Right lobe of liver (tissue), 6 donors: Measurements from ENCODE around the gene PGC. TPM values are rescaled to one million over a fixed set of nuclear protein-coding genes. Genes with fewer than 3 reads are reported as not detected.

Source experiments
- ATAC-seq, 4 donors: fragments of 200-7000 bp; cut with Tn5 transposase; one replicate each; pipeline ENCODE4 v1.9.1; 2020; ENCODE audit warnings: mild to moderate bottlenecking in 4 of 4, moderate library complexity in 4 of 4
- DNase-seq, 3 donors: peaks; one replicate each; pipeline ENCODE4 v3.0.0-alpha.2; 2020
- H3K27ac ChIP-seq, 3 donors: fragments of 200-600 bp; one replicate each; pipeline ENCODE4 v1.8.0; 2022
- H3K27me3 ChIP-seq, 2 donors: fragments of 200-600 bp; one replicate each; pipeline ENCODE4 v1.8.0; 2022
- H3K36me3 ChIP-seq, 4 donors: fragments of 200-600 bp; sonication (generic) in 1 of 4; one replicate each; pipeline versions ENCODE4 v1.5.1 to v1.8.0; 2017 to 2022; ENCODE audit warnings: control low read depth in 1 of 4
- H3K4me1 ChIP-seq, 4 donors: fragments of 200-600 bp; sonication (generic) in 1 of 4; one replicate each; pipeline versions ENCODE4 v1.5.1 to v1.8.0; 2017 to 2022; ENCODE audit warnings: control low read depth in 1 of 4
- H3K4me3 ChIP-seq, 3 donors: fragments of 200-600 bp; one replicate each; pipeline ENCODE4 v1.8.0; 2022
- H3K9me3 ChIP-seq, 4 donors: fragments of 200-600 bp; sonication (generic) in 1 of 4; one replicate each; pipeline versions ENCODE4 v1.5.1 to v1.8.0; 2017 to 2022; ENCODE audit warnings: control low read depth in 1 of 4
- POLR2A ChIP-seq: fragments of 450-650 bp; IDR thresholded peaks from one replicate; pipeline ENCODE4 v1.6.1; 2017; ENCODE audit warnings: antibody characterized with exemption, mild to moderate bottlenecking
- WGBS: methylation state at CpG from one replicate; pipeline ENCODE4 v1.1.6; 2018; ENCODE audit warnings: low coverage, low lambda C conversion rate; ENCODE audit not compliant: insufficient coverage; ENCODE audit errors: missing lambda C conversion rate; 5-methylcytosine and 5-hydroxymethylcytosine counted together
- intact Hi-C, 2 donors: fragments of 100-400 bp; cut with DNase I; formaldehyde crosslinking; loops; one replicate each; pipeline versions ENCODE4 v1.11.2 to v1.14.1; 2022
- total RNA-seq, 6 experiments: library from RNA; depleted of rRNA in 2 of 6; stranded (reverse); fragments of >200 nt in 2 of 6; fragmentation: NEBNext Ultra II Directional in 3 of 6; extraction: Animal tissue kit (Norgen Biotek cat#: 25700) in 3 of 6; gene quantifications; one replicate each; pipeline versions ENCODE4 v1.1.0 to v1.2.4, GENCODE V29; 2016 to 2023
- TF ChIP-seq, protein P1 (sequence below), 4 donors: fragments of 200-600 bp in 3 of 4; fragments of 450-650 bp in 1 of 4; IDR thresholded peaks; one replicate each; pipeline versions ENCODE4 v1.5.1 to v1.8.0; 2016 to 2022; ENCODE audit warnings: antibody characterized with exemption in 4 of 4, mild to moderate bottlenecking in 2 of 4
- donor health status: DM: no; HTN: yes; CAD: no.
- donor health status: DM: no; HTN: no; CAD: no.
- donor health status: DM: no; HTN: no; CAD: no.
- donor health status: DM: no; HTN: yes; CAD: no.
- donor health status: DM: no; HTN: yes; CAD: no.

Gene PGC
- total RNA-seq, 6 experiments from 2014 or later = 0.31 TPM; not detected in 5

DNA sequence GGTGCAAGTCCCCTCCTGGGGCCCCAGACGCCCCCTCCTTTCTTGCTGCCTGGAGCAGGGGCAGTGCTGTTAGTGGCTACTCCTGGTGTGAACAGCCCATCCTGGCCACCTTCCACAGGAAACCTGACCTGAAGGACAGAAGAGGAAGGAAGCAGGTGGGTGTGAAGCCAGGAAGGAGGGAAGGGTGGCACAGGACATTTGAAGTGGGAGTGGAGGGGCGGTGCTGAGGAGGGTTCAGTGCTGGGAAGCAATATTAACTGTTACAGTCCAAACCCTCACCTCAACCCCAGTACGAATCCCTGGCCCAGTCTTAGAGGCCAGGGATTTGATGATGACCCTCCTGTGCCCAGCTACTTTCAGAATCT lies 34.2 kb upstream of the PGC start:
- Histone ChIP-seq H3K27me3 (no peaks in the 10 kb centered on the region), H3K9me3 (no peaks in the 10 kb centered on the region), H3K27ac (peak overlapping the region; percentile 66 to 88 (median 84)), H3K36me3 (no peaks in the 10 kb centered on the region), H3K4me3 (peak overlapping the region; percentile 65 to 85 (median 76)), H3K4me1 (peaks cover 0 to 24% (median 11%) of the 10 kb centered on the region in 4 donors)
- intact Hi-C loops = loop anchor here (10.0 kb wide), 3 partner anchors 143 to 263 kb away; partner anchors contain the start of genes BYSL (in 1 of the 2) and MED20 (in 1 of the 2)
- DNase-seq (peak in 1 of 3 donors; percentile 64), ATAC-seq (peak; percentile 0 to 3 (median 0))
- 9% methylated on average over 3 of the region's 3 CpGs for WGBS
- TF ChIP-seq POLR2A = no peak

GRCh38 chr6:41780551-41781365 lies 33.6 kb upstream of the PGC start, which contains the start of gene PRICKLE4:
Gene PRICKLE4 (plus strand): TSS chr6:41780782. CDS start chr6:41783474, 2,692 bp downstream.
- peak; percentile 65 to 88 (median 73) for DNase-seq
- ATAC-seq = peak; percentile 57 to 69 (median 66)
- 1% methylated on average over 9 of the region's 36 CpGs for WGBS
- TF ChIP-seq, protein P1, sequence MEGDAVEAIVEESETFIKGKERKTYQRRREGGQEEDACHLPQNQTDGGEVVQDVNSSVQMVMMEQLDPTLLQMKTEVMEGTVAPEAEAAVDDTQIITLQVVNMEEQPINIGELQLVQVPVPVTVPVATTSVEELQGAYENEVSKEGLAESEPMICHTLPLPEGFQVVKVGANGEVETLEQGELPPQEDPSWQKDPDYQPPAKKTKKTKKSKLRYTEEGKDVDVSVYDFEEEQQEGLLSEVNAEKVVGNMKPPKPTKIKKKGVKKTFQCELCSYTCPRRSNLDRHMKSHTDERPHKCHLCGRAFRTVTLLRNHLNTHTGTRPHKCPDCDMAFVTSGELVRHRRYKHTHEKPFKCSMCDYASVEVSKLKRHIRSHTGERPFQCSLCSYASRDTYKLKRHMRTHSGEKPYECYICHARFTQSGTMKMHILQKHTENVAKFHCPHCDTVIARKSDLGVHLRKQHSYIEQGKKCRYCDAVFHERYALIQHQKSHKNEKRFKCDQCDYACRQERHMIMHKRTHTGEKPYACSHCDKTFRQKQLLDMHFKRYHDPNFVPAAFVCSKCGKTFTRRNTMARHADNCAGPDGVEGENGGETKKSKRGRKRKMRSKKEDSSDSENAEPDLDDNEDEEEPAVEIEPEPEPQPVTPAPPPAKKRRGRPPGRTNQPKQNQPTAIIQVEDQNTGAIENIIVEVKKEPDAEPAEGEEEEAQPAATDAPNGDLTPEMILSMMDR (IDR thresholded peaks at IDR 0.05) = no peak
- peaks cover 0 to 18% (median 7%) of the 10 kb centered on the region in 4 donors for H3K4me1 ChIP-seq
- intact Hi-C loops = loop anchor here (10.0 kb wide), 3 partner anchors 144 to 264 kb away; partner anchors contain the start of genes BYSL (in 1 of the 2) and MED20 (in 1 of the 2)
- peak within 1 kb of the TSS; percentile 65 to 85 (median 76) for H3K4me3 ChIP-seq
- peaks cover 0 to under 1% (median 0%) of the 10 kb centered on the region in 4 donors for H3K36me3 ChIP-seq
- no peaks in the 10 kb centered on the region for H3K27me3 ChIP-seq
- no peaks in the 10 kb centered on the region for H3K9me3 ChIP-seq
- H3K27ac ChIP-seq = peak within 1 kb of the TSS; percentile 66 to 88 (median 84)

- WGBS = 0% methylated on average over 37 of the region's 73 CpGs
- Histone ChIP-seq H3K4me3 (peak within 1 kb of the TSS; percentile 65 to 85 (median 76)), H3K27me3 (no peaks in the 10 kb centered on the region), H3K9me3 (no peaks in the 10 kb centered on the region), H3K36me3 (peaks cover 0 to 8% (median 3%) of the 10 kb centered on the region in 4 donors), H3K27ac (peak within 1 kb of the TSS; percentile 66 to 88 (median 84)), H3K4me1 (peaks cover 0 to 17% (median 5%) of the 10 kb centered on the region in 4 donors)
- ATAC-seq = peak; percentile 90 to 94 (median 92)
- TF ChIP-seq, protein P1 (IDR thresholded peaks at IDR 0.05) = peak; percentile 79 to 97 (median 83)
- TF ChIP-seq POLR2A = peak; percentile 21
- peak; percentile 99 for DNase-seq
- intact Hi-C loops = loop anchor here (10.0 kb wide), 3 partner anchors 145 to 265 kb away; partner anchors contain the start of genes BYSL (in 1 of the 2) and MED20 (in 1 of the 2)
Measured at GRCh38 chr6:41779788-41780550, 32.8 kb upstream of the PGC start, which contains the start of gene FRS3. Gene FRS3 (minus strand): TSS chr6:41779900. CDS start chr6:41776987, 2,913 bp downstream.

GRCh38 chr6:41779336-41779735 lies 32.1 kb upstream of the PGC start:
- DNase-seq (no peak), ATAC-seq (no peak)
- H3K27me3 ChIP-seq = no peaks in the 10 kb centered on the region
- H3K4me3 ChIP-seq = peak overlapping the region; percentile 58 to 76 (median 65)
- H3K9me3 ChIP-seq = no peaks in the 10 kb centered on the region
- peaks cover 0 to 14% (median 6%) of the 10 kb centered on the region in 4 donors for H3K36me3 ChIP-seq
- peaks cover 0 to 17% (median 5%) of the 10 kb centered on the region in 4 donors for H3K4me1 ChIP-seq
- TF ChIP-seq, protein P1 (IDR thresholded peaks at IDR 0.05) = no peak
- no peak for TF ChIP-seq POLR2A
- intact Hi-C loops = no loop called here
- WGBS = 4% methylated on average over 5 of the region's 16 CpGs
- H3K27ac ChIP-seq = no peak overlapping the region
